ENCODE data around the gene CHADL. TPM values are rescaled to one million over a fixed set of nuclear protein-coding genes. Genes with fewer than 3 reads are reported as not detected.
A peak's percentile ranks its signal among the peaks of the same experiment; 100 is the strongest.

The CHADL gene
- total and polyA plus RNA-seq, 12 donors, result 0.15 to 21.9 (median 3.4) TPM

DNA sequence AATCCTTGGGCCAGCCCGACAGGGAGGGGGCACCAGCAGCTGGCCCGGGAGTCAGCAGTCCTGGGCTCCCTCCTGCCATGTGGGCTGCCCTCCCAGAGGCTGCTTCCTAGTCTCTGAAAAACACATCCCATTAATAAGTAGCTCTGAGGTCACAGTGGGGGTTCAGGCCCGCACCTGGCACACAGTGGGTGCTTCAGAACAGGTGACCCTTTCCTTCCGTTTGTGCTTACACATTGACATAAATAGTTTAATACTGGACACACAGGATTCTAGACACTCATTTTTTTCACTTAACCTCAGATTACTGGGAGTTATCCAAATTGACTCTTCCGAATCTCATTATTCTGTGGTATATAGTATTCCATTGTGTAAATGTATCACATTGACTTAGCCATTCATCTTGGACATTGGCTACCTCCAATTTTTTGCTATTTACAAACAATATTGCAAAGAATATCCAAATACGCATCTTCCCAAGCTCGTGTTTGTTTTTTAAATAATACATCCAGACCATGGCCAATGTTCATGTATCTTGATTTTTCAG is 474 bp upstream of the CHADL start:
- no peak overlapping the region for H3K4me3 ChIP-seq
- H3K4me1 ChIP-seq (replicated peaks in 1 of 2), result peaks cover 2 to 12% of the 10 kb centered on the region in 2 donors
- no peak for TF ChIP-seq POLR2A (IDR thresholded peaks at IDR 0.05)
- TF ChIP-seq, protein P1, sequence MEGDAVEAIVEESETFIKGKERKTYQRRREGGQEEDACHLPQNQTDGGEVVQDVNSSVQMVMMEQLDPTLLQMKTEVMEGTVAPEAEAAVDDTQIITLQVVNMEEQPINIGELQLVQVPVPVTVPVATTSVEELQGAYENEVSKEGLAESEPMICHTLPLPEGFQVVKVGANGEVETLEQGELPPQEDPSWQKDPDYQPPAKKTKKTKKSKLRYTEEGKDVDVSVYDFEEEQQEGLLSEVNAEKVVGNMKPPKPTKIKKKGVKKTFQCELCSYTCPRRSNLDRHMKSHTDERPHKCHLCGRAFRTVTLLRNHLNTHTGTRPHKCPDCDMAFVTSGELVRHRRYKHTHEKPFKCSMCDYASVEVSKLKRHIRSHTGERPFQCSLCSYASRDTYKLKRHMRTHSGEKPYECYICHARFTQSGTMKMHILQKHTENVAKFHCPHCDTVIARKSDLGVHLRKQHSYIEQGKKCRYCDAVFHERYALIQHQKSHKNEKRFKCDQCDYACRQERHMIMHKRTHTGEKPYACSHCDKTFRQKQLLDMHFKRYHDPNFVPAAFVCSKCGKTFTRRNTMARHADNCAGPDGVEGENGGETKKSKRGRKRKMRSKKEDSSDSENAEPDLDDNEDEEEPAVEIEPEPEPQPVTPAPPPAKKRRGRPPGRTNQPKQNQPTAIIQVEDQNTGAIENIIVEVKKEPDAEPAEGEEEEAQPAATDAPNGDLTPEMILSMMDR (IDR thresholded peaks at IDR 0.05), result no peak
- DNase-seq, result no peak
- intact Hi-C loops (cut with DNase I), result no loop called here
- 88 to 97% (median 93%) methylated on average over 5 to 7 of the region's 7 CpGs for WGBS, 4 donors
- H3K9me3 ChIP-seq (replicated peaks in 1 of 3), result no peaks in the 10 kb centered on the region
- H3K27ac ChIP-seq, result peak overlapping the region in 1 of 5 donors; percentile 24
- no peaks in the 10 kb centered on the region for H3K27me3 ChIP-seq
- peaks cover 0 to 7% of the 10 kb centered on the region in 2 donors for H3K36me3 ChIP-seq (replicated peaks in 1 of 2)

DNA sequence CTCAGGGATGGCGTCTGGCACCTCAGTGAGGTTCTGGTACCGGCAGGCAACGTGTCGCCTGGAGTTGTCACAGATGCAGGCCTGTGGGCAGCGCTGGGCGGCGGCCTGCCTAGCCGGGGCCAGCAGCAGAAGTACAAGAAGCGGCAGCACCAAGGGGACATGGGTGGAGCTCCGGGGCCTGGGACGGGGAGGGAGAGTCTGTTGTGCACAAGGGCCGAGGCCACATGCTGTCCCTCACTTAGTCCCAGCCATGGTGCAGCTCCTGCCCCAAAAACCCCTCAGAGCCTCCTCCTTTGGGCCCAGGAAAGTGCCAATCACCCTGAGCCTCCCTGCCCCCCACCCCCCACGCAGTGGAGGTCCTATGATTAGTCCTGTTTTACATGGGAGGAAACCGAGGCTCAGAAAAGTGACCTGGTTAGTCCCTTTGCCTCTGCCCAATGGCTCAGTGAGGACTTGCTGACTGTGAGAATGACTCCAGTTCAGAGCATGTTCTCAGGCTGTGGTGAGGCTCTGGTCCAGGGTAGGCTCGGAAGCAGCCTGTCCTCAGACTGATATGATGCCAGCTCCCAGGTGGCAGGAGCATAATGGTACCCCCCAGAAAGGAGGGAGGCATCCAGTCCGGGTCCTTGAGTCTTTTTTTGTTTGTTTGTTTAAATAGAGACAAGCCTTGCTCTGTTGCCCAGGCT is 1.1 kb downstream of the CHADL start:
- Histone ChIP-seq H3K27ac (no peak overlapping the region), H3K4me3 (no peak overlapping the region), H3K4me1 (replicated peaks in 1 of 2) (peaks cover 18 to 19% of the 10 kb centered on the region in 2 donors), H3K27me3 (no peaks in the 10 kb centered on the region), H3K36me3 (replicated peaks in 1 of 2) (no peaks in the 10 kb centered on the region), H3K9me3 (replicated peaks in 1 of 3) (no peaks in the 10 kb centered on the region)
- WGBS, 4 donors, result 77 to 91% (median 83%) methylated on average over 13 to 16 of the region's 16 CpGs
- no peak for DNase-seq
- intact Hi-C loops (cut with DNase I), result no loop called here
- TF ChIP-seq, protein P1 (IDR thresholded peaks at IDR 0.05), result no peak
- no peak for TF ChIP-seq POLR2A (IDR thresholded peaks at IDR 0.05)

DNA sequence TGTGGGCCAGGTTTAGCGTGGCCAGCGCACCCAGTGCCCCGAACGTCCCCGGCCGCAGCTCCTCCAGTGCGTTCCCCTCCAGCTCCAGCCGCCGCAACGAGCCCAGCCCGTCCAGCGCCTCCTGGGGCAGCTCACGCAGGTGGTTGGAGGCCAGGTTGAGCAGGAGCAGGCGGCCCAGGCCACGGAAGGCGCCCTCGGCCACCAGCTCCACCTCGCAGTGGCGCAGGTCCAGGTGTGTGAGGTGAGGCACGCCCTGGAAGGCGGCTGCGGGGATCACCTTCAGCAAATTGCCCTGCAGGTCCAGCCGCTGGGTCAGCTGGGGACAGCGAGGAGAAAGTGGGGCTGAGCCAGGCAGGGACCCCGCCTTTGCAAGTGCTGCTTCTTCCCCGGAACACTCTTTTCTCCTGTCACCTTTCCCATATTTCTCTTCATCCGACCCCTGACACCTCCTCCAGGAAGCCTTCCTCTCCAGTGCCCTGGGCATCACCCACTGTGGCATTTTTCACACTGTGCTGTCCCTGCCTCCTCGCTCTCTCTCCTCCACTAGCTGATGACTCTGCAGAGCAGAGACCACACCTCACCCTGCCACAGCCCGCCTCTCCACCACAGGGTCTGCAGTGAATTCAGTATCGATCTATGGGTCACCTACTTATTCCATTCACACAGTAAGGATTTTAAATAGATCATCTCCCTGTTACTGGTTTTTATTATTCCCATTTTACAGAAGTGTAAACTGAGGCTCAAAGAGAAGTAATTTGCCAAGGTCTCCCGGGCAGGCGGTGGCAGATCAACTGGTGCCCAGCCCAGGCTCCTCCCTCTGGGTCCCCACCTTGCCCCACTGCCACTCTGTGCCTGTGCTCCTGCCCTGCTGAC is 1.9 kb downstream of the CHADL start:
- Histone ChIP-seq H3K27me3 (no peaks in the 10 kb centered on the region), H3K27ac (no peak overlapping the region), H3K4me3 (no peak overlapping the region), H3K9me3 (replicated peaks in 1 of 3) (no peaks in the 10 kb centered on the region), H3K4me1 (replicated peaks in 1 of 2) (peaks cover 19 to 20% of the 10 kb centered on the region in 2 donors), H3K36me3 (replicated peaks in 1 of 2) (no peaks in the 10 kb centered on the region)
- TF ChIP-seq, protein P1 (IDR thresholded peaks at IDR 0.05), result no peak
- TF ChIP-seq POLR2A (IDR thresholded peaks at IDR 0.05), result no peak
- DNase-seq, result peak in 1 of 7 donors; percentile 12
- 92 to 96% (median 94%) methylated on average over 12 to 32 of the region's 32 CpGs for WGBS, 4 donors
- intact Hi-C loops (cut with DNase I), result no loop called here

Measured in adrenal gland (tissue), 12 donors.